ENCODE data around the gene PALM2AKAP2.

DNA sequence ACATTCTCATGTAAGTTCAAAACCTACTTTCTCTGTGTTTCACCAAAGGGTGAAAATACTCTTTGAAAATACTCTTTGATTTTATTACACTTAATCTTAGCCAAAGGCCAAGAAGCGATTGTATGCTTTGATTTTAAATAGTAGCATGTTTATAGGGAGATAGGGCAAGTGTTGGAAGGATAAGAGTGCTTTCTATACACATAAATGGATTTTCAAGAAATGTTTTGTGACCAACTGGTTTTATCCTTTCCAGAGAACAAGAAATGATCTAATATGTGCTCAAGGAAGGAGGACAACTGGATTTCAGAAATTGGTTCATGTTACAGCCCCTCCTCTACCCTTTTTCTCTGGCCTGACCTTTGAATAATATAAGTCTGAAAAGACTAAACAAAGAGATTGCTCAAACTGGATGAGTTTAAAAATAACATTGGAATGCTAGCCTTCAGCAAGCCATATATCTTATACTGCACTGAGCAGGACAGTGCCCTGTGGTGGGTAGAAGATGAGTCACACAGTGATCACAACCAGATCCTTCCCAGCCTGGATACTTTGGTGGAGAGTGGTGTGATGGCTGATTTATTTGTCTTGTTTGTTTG lies 13.1 kb downstream of the PALM2AKAP2 start:
- TF ChIP-seq, protein P1, sequence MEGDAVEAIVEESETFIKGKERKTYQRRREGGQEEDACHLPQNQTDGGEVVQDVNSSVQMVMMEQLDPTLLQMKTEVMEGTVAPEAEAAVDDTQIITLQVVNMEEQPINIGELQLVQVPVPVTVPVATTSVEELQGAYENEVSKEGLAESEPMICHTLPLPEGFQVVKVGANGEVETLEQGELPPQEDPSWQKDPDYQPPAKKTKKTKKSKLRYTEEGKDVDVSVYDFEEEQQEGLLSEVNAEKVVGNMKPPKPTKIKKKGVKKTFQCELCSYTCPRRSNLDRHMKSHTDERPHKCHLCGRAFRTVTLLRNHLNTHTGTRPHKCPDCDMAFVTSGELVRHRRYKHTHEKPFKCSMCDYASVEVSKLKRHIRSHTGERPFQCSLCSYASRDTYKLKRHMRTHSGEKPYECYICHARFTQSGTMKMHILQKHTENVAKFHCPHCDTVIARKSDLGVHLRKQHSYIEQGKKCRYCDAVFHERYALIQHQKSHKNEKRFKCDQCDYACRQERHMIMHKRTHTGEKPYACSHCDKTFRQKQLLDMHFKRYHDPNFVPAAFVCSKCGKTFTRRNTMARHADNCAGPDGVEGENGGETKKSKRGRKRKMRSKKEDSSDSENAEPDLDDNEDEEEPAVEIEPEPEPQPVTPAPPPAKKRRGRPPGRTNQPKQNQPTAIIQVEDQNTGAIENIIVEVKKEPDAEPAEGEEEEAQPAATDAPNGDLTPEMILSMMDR (IDR thresholded peaks at IDR 0.05) = no peak
- TF ChIP-seq POLR2A (IDR thresholded peaks at IDR 0.05; ENCODE audit: low read length) (no peak), JUNB (IDR thresholded peaks at IDR 0.05) (peak; percentile 67), RAD21 (conservative IDR thresholded peaks at IDR 0.05 in 1 of 2, IDR thresholded peaks at IDR 0.05 in 1 of 2) (no peak), MAZ (IDR thresholded peaks at IDR 0.05; ENCODE audit: borderline replicate concordance, low read depth, low read length) (no peak), BCL3 (IDR thresholded peaks at IDR 0.05) (no peak), EP300 (IDR thresholded peaks at IDR 0.05) (no peak)
- TF ChIP-seq, protein P2, sequence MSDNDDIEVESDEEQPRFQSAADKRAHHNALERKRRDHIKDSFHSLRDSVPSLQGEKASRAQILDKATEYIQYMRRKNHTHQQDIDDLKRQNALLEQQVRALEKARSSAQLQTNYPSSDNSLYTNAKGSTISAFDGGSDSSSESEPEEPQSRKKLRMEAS (IDR thresholded peaks at IDR 0.05) = no peak
- TF ChIP-seq, protein P3, sequence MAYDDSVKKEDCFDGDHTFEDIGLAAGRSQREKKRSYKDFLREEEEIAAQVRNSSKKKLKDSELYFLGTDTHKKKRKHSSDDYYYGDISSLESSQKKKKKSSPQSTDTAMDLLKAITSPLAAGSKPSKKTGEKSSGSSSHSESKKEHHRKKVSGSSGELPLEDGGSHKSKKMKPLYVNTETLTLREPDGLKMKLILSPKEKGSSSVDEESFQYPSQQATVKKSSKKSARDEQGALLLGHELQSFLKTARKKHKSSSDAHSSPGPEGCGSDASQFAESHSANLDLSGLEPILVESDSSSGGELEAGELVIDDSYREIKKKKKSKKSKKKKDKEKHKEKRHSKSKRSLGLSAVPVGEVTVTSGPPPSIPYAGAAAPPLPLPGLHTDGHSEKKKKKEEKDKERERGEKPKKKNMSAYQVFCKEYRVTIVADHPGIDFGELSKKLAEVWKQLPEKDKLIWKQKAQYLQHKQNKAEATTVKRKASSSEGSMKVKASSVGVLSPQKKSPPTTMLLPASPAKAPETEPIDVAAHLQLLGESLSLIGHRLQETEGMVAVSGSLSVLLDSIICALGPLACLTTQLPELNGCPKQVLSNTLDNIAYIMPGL (CRISPR knock-in tag; IDR thresholded peaks at IDR 0.05; ENCODE audit: borderline replicate concordance) = no peak
